Fibroblast of lung (primary cell): ENCODE measurements around the gene SH3TC2. TPM values are rescaled to one million over a fixed set of nuclear protein-coding genes. Genes with fewer than 3 reads are reported as not detected.

Source experiments
- DNase-seq, 2 donors: peaks; one replicate each; pipeline versions ENCODE4 v3.0.0 to v3.0.0-alpha.2; 2010; ENCODE audit warnings: low read depth in 2 of 2
- H2AFZ ChIP-seq: 2 replicates; pipeline ENCODE4 v1.5.1; 2012; ENCODE audit warnings: low read length, control low read depth, inconsistent platforms
- H3K27ac ChIP-seq: 2 replicates; pipeline ENCODE4 v1.5.1; 2011; ENCODE audit warnings: low read length, control low read depth; ENCODE audit not compliant: insufficient read depth
- H3K27me3 ChIP-seq: 2 replicates; pipeline ENCODE4 v1.5.1; 2011; ENCODE audit warnings: mild to moderate bottlenecking, low read length; ENCODE audit not compliant: control insufficient read depth, insufficient read depth
- H3K36me3 ChIP-seq: 2 replicates; pipeline ENCODE4 v1.5.1; 2011; ENCODE audit warnings: low read length; ENCODE audit not compliant: control insufficient read depth, insufficient read depth
- H3K4me1 ChIP-seq: 2 replicates; pipeline ENCODE4 v1.5.1; 2011; ENCODE audit warnings: low read length; ENCODE audit not compliant: control insufficient read depth, insufficient read depth; ENCODE audit errors: extremely low read depth
- H3K4me2 ChIP-seq: 2 replicates; pipeline ENCODE4 v1.5.1; 2011; ENCODE audit warnings: low read length, control low read depth; ENCODE audit not compliant: insufficient read depth; ENCODE audit errors: extremely low read depth
- H3K4me3 ChIP-seq, 4 experiments: fragments of 200-600 bp in 1 of 4; sonication (generic) in 1 of 4; replicated peaks in 1 of 4; 2 replicates each; pipeline ENCODE4 v1.5.1; 2011 to 2016; ENCODE audit warnings: low read length in 4 of 4, low read depth in 3 of 4, mild to moderate bottlenecking in 3 of 4, control low read depth in 2 of 4, inconsistent platforms in 1 of 4, mixed read lengths in 1 of 4; ENCODE audit not compliant: insufficient read depth in 1 of 4; ENCODE audit errors: control extremely low read depth in 1 of 4
- H3K79me2 ChIP-seq: 2 replicates; pipeline ENCODE4 v1.5.1; 2012; ENCODE audit warnings: mild to moderate bottlenecking, low read length, inconsistent platforms; ENCODE audit not compliant: control insufficient read depth, insufficient read depth
- H3K9ac ChIP-seq: 2 replicates; pipeline ENCODE4 v1.5.1; 2011; ENCODE audit warnings: mild to moderate bottlenecking, low read length, control low read depth; ENCODE audit not compliant: insufficient read depth
- H3K9me3 ChIP-seq: 2 replicates; pipeline ENCODE4 v1.5.1; 2012; ENCODE audit warnings: low read depth, low read length; ENCODE audit not compliant: control insufficient read depth, insufficient read depth
- H4K20me1 ChIP-seq: 2 replicates; pipeline ENCODE4 v1.5.1; 2011; ENCODE audit warnings: low read length; ENCODE audit not compliant: control insufficient read depth, insufficient read depth; ENCODE audit errors: extremely low read depth
- EZH2 ChIP-seq: IDR thresholded peaks from 2 replicates; pipeline ENCODE4 v1.5.1; 2012; ENCODE audit warnings: low read length, control low read depth, mild to moderate bottlenecking; ENCODE audit errors: missing control alignments
- polyA plus RNA-seq, 2 donors: library from polyadenylated mRNA; depleted of rRNA in 1 of 2; stranded (reverse) in 1 of 2; unstranded in 1 of 2; fragments of >200 nt; gene quantifications; 2 replicates each; pipeline ENCODE4 v1.2.1, GENCODE V29; 2011 to 2012; ENCODE audit warnings: missing spikeins in 1 of 2
- total RNA-seq: library from RNA; depleted of rRNA; stranded (reverse); fragments of >200 nt; gene quantifications from 2 replicates; pipeline ENCODE4 v1.2.1, GENCODE V29; 2014
- TF ChIP-seq, protein P1 (sequence below), 2 donors: IDR thresholded peaks in 1 of 2; conservative IDR thresholded peaks in 1 of 2; 1 replicate in 1 of 2; 2 replicates in 1 of 2; pipeline ENCODE4 v1.5.1; 2011 to 2012; ENCODE audit warnings: low read length in 2 of 2, control low read depth in 1 of 2, inconsistent platforms in 1 of 2, low read depth in 1 of 2, mild to moderate bottlenecking in 1 of 2

The SH3TC2 gene
- total and polyA plus RNA-seq, 2 donors (not counting 1 experiment from before 2014, with no cell fraction given) = 0.83 to 3.2 TPM

DNA sequence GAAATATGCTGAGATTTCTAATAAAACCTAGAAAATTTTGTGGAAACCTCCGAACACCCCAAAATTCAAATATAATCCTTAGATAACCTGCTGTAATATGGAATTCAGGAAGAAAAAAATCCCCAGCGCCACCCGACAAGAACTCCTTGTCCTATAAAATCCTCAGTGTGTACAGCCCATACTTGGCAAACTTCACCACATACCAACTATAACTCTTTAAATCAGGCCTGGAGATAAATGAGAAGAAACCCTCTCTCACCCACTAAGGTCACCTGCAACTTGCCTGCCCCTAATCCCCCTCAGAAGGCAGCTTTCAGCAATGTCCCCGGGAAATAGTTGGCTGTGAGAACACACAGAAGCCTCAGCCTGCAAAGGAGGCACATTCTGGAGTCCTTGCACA lies 90.5 kb downstream of the SH3TC2 start:
- H3K9me3 ChIP-seq = no peaks in the 10 kb centered on the region
- peak overlapping the region; percentile 93 for H3K27ac ChIP-seq
- H3K4me1 ChIP-seq = peaks cover 17% of the 10 kb centered on the region
- no peak for TF ChIP-seq EZH2
- TF ChIP-seq, protein P1, sequence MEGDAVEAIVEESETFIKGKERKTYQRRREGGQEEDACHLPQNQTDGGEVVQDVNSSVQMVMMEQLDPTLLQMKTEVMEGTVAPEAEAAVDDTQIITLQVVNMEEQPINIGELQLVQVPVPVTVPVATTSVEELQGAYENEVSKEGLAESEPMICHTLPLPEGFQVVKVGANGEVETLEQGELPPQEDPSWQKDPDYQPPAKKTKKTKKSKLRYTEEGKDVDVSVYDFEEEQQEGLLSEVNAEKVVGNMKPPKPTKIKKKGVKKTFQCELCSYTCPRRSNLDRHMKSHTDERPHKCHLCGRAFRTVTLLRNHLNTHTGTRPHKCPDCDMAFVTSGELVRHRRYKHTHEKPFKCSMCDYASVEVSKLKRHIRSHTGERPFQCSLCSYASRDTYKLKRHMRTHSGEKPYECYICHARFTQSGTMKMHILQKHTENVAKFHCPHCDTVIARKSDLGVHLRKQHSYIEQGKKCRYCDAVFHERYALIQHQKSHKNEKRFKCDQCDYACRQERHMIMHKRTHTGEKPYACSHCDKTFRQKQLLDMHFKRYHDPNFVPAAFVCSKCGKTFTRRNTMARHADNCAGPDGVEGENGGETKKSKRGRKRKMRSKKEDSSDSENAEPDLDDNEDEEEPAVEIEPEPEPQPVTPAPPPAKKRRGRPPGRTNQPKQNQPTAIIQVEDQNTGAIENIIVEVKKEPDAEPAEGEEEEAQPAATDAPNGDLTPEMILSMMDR (conservative IDR thresholded peaks at IDR 0.05 in 1 of 2, IDR thresholded peaks at IDR 0.05 in 1 of 2; ENCODE audit: low read depth in 1 of 2, low read length in 2 of 2) = no peak
- H3K4me2 ChIP-seq = peak overlapping the region; percentile 36
- H3K9ac ChIP-seq = peak overlapping the region; percentile 11
- no peak overlapping the region for H3K4me3 ChIP-seq
- no peaks in the 10 kb centered on the region for H3K27me3 ChIP-seq
- no peaks in the 10 kb centered on the region for H3K79me2 ChIP-seq
- no peaks in the 10 kb centered on the region for H3K36me3 ChIP-seq
- H2AFZ ChIP-seq = peak overlapping the region; percentile 27
- no peaks in the 10 kb centered on the region for H4K20me1 ChIP-seq
- no peak for DNase-seq

- peaks cover 23% of the 10 kb centered on the region for H3K4me1 ChIP-seq
- no peaks in the 10 kb centered on the region for H3K79me2 ChIP-seq
- H3K36me3 ChIP-seq = no peaks in the 10 kb centered on the region
- no peak overlapping the region for H2AFZ ChIP-seq
- no peaks in the 10 kb centered on the region for H3K9me3 ChIP-seq
- no peaks in the 10 kb centered on the region for H3K27me3 ChIP-seq
- DNase-seq = no peak
- H3K9ac ChIP-seq = no peak overlapping the region
- no peak overlapping the region for H3K27ac ChIP-seq
- H3K4me3 ChIP-seq = no peak overlapping the region
- H4K20me1 ChIP-seq = no peaks in the 10 kb centered on the region
- H3K4me2 ChIP-seq = no peak overlapping the region
- TF ChIP-seq, protein P1 (conservative IDR thresholded peaks at IDR 0.05 in 1 of 2, IDR thresholded peaks at IDR 0.05 in 1 of 2; ENCODE audit: low read depth in 1 of 2, low read length in 2 of 2) = no peak
Measured at GRCh38 chr5:148970876-148971275, 92.0 kb downstream of the SH3TC2 start.

DNA sequence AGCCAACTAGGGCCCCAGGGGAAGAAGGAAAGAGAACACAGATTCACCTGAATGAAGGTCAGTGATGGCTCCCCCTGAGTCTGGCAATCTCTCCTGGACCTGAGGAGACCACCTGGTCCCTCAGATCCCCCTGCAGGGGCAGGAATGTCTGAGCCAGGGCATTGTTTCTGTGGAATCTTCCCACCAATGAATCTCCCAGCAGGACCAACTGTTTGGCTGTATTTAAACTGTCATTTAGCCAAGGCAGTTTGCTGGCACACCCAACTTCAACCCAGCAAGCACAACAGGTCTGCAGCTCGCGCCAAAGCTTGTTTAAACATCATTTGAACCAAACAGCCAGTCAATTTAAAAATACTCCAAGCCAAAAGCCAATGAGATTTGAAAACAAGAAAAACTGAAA lies 92.6 kb downstream of the SH3TC2 start:
- Histone ChIP-seq H3K27ac (peak overlapping the region; percentile 49), H3K4me1 (peaks cover 23% of the 10 kb centered on the region)

More for the DNA sequence above, 92.6 kb downstream of the SH3TC2 start:
- DNase-seq = peak in 1 of 2 donors; percentile 58
- Histone ChIP-seq H3K79me2 (no peaks in the 10 kb centered on the region), H3K27me3 (no peaks in the 10 kb centered on the region), H3K4me3 (no peak overlapping the region), H2AFZ (no peak overlapping the region), H3K36me3 (no peaks in the 10 kb centered on the region), H4K20me1 (no peaks in the 10 kb centered on the region), H3K9me3 (no peaks in the 10 kb centered on the region), H3K9ac (no peak overlapping the region), H3K4me2 (no peak overlapping the region)
- TF ChIP-seq, protein P1 (conservative IDR thresholded peaks at IDR 0.05 in 1 of 2, IDR thresholded peaks at IDR 0.05 in 1 of 2; ENCODE audit: low read depth in 1 of 2, low read length in 2 of 2) = no peak
- TF ChIP-seq EZH2 = no peak
